GM18870 (cell line): Measurements from ENCODE around the gene LRRC74A.

Experiments
- ATAC-seq: cut with Tn5 transposase; IDR thresholded peaks from one replicate; pipeline ENCODE4 v1.9.1; 2021; ENCODE audit warnings: moderate library complexity; ENCODE audit not compliant: unreplicated experiment

The LRRC74A gene

DNA sequence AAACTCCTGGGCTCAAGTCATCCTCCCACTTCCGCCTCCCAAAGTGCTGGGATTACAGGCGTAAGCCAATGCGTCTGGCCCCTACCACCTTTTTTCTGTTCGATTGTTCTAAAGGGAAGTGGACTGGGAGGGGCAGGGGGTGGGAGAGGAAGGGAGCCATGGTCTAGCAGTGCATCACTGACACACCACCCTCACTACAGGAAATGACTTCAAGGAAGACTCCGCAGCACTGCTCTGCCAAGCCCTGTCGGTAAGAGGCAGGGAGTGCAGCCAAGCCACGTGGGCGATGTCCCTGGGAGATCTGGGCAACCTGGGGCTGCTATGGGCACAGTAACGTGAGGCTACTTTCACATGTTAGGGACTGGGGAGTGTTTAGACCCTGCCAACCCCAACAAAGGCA lies 18.0 kb downstream of the LRRC74A start:
- ATAC-seq, result no peak

DNA sequence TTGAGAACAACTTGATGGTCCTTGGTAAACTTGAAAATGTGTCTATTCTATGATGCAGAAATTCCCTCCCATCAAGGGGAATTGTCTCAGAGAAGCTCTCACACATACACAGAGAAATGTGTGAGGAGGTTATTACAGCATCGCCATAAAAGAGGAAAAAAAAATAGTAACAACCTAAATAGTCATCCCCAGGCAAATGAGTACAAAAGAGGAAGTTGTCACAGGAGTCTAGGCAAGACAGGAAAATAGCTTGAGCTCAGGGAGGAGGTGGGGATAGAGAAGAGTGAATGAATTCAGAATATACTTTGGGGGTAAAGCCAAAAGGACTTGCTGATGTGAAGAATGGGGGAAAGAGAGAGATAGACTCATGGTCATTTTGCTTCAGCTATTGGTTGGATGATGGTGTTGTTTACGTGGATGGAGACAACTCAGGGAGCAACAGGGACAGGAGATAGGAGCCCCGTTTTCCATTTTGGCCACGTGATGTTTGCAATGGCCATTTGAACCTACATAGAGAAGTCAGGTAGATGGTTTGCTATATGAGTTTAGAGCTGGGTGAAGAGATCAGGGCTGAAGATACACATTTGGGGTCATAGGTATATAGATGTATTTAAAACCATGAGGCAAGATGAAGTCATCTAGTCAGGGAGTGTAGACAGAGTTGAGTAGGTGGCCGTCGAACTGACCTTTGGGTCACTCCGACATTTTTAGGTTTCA lies 20.3 kb downstream of the LRRC74A start:
- no peak for ATAC-seq

DNA sequence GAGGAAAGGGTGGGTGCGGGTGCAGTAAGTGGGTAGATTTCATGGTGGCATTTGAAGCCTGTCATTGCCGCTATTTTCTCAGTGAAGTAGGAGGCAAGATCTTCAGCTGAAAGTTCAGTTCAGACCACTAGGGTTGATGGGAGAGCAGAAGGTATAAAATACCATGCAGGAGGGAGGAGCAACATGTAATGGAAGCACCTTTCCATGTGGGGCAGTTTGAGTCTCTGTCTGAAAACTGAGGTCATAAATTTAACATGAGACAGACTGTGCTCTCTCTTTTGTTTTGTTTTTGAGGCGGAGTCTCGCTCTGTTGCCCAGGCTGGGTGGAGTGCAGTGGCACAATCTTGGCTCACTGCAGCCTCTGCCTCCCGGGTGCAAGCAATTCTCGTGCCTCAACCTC lies 22.7 kb downstream of the LRRC74A start:
- no peak for ATAC-seq

DNA sequence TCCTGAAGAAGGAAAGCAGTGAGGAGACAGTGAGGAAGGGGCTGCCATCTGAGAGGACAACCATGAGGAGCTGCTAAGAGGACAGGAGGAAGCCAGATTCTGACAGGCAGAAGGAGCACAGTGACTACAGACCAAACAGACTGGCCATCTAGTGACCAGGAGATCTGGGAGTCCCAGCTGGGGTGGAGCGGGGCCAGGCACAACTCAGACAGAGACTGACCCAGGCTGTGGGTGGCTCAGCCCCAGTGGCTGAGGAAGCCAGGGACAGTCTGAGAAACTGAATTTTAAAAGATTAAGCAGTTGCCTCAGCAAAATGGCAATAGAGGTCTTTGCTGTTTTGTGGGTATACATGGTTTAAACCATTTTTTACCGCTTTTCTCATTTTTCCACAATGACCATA lies 28.9 kb downstream of the LRRC74A start:
- ATAC-seq, result no peak

DNA sequence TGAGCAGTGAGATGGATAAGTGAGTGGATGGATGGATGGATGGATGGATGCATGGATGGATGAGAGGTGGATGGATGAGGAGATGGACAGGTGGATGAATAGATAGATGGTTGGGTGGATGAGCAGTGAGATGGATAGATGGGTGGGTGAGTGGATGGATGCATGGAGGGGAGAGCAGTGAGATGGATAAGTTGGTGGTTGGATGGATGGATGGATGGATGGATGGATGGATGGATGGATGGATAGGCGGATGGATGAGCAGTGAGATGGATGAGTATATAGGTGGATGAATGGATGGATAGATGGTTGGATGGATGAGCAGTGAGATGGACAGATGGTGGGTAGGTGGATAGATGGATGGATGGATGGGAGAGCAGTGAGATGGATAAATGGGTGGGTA lies 30.6 kb downstream of the LRRC74A start:
- ATAC-seq, result no peak

DNA sequence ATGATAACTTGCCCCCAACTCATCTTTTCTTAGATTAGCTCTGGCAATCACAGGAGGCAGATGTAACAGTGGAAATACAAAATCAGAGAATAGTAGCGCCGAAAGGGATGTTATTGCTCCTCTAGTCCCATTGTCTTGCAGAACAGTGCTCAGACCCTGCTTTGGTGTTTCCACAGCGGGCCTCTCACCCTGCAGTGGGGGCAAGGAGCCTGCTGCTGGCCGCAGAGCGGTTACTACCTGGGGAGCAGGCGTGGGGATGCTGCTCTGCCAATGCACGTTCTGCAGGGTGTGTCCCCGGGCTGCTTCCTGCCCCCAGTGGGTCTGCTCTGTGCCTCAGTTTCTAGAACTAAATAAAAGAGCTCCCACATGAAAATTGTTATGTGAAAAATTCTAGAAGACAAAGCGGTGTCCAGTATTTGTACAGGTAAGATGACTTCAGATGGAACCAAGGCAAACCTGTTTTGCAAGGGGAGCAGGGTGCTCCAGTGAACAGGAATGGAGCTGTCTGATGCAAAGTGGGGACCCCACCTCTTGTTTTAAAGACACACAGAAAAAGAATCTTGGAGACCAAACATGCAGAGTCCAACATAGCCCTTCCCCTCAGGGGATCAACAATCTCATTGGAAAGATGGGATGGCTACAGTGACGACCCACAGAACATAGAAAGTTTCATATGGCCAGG lies 35.5 kb downstream of the LRRC74A start:
- no peak for ATAC-seq

DNA sequence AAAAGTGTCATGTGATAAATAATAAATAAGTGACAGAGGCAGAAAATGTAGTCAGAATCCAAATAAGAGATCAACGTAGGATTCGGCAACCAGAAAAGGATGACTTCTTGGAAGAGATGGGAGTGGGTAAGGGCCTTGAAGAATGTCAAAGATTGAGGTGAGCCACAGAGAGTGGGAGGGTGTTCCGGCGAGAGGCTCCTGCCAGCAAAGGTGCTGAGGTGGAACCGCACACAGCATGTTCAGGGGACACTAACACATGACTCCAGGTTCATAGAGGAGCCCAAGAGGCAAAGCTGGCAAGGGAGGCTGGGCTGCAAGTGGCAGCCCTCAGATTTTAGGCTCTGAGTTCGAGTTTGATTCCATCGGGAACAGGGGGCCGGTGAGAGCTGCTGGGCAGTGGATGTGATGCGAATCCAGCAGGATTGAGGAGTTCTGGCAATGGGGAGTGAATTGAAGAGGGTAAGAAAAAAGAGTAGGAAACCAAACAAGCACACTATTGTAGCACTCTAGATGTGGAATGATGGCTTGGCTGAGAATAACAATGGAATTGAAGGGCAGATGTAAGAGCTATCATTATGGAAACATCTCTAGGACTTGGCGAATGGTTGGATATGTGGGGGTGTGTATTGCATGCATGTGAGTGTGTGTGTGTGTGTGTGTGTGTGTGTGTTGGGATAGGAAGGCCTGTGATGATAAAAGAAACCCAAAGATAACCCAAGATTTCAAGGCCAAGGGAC lies 36.5 kb downstream of the LRRC74A start:
- no peak for ATAC-seq

DNA sequence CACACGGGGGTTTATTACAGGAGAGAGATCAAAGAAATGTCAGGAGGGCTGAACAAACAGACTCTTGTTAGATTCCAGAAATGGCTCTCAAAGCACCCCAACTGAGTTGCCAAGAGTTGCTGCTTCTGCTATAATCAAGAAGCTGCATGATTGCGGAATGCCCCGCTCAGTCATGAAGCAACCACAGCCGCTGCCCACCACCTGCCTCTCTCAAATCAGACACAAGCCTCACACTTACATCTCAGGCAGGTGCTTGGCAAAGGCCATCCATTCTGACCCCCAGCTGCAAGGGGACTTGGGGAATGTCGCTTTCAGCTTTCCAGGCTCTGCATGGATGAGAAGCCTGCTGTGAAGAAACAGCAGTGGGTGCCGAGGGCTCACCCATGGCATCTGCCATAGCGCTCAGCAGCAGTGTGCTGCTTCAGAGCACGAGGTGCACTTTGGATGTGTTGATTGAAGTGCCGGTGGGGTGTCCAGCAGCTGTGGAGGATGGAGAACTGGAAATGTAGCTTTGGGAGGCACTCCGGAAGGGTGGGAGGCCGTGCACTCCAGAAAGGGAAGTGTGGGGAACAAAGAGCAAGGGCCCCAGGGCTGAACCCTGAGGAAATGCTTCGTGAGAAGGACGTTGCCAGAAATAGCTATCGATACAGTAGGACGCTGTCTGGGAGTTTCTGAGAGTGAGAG lies 37.7 kb downstream of the LRRC74A start:
- ATAC-seq, result no peak

DNA sequence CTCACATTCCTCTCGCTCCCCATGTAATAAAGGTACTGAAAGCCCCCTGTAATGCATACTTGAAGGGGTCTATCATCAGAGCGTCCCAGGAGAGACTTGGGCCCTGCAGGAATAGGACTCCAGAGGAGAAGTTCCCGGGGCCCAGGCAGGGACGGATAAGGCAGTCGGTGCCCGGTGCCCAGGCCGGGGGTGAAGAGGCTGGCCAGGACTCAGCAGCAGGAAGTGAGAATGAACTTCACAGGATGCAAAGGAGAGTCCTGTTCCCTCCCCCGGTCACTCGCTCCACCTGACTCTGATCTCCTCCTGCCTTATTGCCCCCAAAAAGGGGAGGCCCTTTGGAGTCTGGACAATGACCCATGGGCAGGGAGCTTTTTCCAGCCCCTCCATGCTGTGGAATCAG lies 40.2 kb downstream of the LRRC74A start:
- no peak for ATAC-seq

DNA sequence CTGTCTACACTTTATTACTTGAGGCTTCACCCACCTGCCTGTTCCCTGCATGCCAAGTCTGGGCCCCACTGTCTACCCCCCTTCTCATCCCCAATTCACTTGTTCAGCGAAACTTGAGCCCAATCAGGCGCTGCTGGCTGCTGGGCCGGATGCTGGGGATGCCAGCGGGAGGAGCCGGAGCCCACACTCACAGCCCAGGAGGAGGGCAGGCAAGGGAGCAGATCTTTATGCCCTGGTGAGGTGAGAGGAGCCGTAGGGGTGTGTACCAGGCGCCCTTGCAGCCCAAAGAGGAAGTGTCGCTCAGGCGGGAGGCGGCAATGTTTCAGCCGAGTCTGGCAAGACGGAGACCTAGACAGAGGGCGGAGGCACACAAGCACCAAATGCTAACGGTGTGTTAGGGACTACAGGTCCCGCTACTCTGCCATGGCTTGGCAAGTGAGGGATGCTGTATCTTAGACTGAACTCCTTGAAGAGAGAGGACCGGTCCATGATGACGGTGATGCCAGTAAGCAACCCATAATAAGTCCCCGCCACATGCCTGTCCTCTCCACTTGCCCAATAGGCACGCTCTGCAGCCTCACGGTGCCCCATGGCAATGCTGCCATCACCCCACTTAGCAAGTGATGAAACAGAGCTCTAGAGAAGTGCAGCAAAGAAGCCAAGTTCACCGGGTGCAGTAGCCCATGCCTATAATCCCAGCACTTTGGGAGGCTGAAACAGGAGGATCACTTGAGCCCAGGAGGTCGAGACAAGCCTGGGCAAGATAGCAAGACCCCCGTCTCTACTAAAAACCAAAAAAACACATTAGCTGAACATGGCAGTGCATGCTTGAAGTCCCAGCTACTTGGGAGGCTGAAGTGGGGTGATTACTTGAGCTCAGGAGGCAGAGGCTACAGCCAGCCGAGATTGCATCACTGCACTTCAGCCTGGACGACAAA lies 41.6 kb downstream of the LRRC74A start:
- no peak for ATAC-seq

DNA sequence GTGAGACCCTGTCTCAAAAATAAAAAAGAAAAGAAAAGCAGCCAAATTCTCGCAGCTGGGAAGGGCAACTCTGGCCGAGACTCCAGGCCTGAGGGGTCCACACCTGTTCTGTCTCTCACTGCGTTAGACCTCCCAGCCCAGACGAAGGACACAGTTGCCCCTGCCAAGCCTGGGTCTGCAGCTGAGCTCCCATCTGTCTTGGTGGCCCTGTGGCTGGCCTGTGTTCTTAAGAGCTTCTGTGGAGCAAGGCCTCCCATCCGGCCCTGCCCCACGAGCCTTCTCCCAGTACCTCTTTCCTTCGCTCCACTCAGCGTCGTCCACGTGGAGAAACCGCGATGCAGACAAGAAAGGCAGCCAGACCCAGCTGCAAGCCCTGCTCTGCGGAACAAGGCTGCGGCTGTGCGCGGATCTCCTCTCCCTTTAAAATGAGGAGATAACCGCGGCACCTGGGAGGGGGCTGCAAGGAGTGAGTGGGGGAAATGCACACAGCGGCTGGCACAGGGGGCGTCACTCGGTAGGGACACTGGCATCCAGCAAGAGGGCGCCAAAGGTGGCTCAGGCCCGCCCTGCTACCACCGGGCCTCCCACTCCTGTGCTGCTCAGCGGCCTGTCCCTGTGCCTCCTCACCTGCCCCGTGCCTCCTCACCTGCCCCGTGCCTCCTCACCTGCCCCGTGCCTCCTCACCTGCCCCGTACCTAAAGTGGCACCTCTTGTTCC lies 42.4 kb downstream of the LRRC74A start:
- ATAC-seq, result no peak

DNA sequence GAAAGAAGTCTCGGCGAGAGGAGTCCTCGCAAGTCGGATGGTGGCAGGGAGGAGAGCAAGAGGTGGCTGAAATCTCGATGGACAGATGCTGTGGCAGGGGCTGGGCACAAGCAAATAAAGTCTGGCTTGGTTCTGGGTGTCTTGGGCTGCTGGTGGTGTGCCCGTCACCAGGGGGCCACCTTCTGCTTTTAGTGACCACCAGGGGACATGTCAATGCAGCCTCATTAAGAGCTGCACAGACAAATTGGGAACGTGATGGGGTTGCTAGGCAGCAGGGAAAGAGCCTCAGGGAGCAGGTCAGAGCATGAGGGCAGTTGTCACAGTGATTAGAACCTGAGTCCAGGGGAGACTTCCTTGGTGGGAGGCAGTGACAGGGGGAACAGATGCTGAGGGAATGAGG lies 44.0 kb downstream of the LRRC74A start:
- ATAC-seq, result no peak

DNA sequence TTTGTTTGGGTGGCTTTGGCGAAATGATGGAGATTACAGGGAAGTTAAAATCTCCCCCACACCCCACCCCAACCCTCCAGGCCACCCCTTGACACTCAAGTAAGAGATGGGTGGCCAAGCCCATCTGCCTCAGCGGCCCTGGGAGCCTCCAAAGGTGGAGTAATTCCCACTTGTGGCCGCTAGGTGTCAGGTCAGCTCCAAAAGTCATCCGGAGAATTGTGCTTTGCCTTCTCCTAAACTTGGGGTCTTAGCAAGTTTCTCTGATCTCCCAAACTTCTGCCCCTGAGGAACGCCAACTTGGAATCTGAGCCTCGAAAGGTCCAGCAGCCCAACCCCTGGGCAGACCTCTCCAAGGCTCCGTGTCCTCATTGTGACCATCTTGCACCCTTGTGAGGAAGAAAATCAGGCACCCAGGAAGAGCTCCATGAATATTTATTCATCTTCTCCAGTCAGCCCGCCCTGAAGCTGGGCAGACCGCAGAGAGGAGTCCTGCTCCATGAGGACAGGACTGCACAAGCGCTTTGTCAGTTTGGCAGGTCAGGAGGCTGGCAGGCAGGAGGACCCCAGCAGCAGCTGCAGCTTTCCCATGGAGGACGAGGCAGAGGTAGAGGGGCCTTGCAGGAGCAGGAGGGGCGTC lies 46.7 kb downstream of the LRRC74A start:
- ATAC-seq, result no peak

DNA sequence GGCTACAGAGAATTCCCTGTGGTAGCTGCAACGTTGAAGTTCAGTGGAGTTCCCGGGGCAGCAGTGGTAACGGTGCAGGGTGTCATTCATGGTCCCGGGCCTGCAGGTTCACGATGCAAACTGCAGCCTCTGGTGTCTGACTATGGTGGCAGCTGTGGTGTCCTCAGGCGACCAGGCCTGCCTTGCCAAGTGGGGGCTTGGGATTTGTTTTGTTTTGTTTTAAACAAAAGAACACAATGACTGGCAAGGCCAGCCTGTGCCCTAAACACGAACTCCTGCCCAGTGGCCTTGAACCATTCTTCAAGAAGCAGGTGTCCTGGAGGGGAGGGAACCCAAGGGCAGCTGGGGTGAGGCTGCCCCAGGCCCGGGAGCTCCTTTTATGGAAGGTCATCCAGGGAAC lies 48.5 kb downstream of the LRRC74A start:
- ATAC-seq, result no peak

DNA sequence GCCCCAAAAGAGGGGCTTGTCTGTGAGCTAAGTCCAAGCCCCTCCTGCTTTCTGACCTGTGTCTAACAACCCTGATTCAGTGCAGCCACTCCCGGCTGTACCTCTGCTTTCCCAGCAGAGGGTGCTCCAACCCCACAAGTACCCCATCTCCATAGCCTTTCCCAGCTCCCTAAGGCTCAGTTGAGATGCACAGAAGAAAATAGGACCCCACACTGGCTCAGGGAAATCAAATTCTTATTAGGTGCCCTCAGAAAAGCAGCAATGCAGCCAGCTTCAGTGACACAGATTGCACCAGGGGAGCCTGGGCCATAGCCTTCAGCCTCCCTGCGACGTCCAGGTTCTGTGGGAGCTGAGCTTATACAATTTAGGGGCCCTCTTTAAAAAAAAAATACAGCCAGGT lies 49.9 kb downstream of the LRRC74A start:
- ATAC-seq, result no peak

DNA sequence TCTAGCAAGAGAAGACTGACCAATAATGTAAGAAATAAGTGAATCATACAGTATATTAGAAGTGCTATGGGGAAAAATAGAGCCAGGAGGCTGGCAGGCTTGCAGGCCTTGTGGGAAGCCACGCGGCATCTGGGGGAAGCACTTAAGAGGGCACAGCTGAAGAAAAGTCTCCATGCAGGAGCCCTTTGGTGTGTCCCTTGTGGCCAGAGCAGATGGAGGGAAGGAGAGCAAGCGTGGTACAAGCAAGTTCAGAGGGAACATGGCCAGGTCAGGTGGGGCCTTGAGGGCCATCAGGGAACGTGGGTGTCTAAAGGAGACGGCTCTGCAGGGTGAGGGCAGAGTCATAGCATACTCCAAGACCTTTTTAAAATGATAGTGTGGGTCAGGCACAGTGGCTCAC lies 51.7 kb downstream of the LRRC74A start:
- no peak for ATAC-seq

DNA sequence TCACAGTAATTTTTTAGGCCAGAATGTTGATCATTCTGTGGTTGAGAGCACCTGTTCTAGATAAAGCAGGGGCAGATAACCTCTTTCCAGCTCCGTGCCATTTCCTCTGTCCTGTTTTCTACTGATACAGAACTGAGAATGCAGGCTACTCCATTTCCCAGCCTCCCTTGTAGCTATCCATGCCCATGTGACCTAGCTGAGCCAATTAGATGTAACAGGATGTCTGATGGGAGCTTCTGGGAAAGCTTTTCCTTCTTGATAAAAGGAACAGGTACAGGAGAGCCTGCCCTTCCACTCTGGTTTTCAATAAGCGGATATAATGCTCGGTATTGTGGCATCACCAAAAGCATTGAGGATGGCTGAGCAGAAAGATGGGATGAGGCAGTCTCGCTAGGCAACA lies 54.2 kb downstream of the LRRC74A start:
- ATAC-seq, result no peak

DNA sequence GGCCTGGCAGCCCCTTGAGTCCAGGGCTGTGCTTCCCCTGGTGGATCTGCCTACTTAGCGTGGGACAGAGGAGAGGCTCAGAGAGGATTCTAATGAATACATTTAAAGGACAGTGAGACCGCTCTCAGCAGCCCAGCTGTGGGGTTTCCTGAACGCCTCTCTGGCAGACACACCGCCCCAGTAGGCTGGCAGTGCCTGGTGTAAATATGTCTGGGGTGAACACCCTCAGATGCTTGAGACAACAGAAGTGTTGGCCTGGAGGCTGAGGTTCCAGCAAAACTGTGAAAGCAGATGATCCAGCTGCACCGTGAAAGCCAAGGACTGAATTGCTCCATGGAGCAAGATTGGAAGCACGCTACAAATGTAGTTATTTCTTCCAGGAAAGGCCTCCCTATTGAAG lies 55.1 kb downstream of the LRRC74A start:
- ATAC-seq, result no peak

DNA sequence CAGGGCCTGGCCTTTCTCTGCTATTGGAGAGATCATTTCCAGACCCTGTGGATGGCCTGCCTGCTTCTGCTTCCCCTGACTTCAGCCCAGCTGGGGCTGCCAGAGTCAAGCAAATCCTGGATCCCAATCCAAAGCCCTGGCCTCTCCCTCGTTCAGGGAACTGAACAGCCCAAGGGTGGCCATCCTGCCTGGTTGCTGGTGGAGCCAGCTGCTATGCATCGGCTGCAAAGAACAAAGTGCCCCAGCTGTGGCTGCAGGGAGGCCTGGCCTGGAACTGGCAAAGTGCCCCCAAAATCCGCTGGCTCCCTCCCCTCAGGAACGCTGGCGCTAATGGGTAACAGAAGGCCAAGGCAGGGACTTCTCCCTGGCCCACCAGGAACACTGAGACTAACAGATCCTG lies 56.4 kb downstream of the LRRC74A start:
- no peak for ATAC-seq
